WTC11 (cell line): ENCODE results near the gene MOSPD3.

Source experiments
- CTCF ChIP-seq: fragments of 200-600 bp; IDR thresholded peaks from 2 replicates; pipeline ENCODE4 v1.8.0; 2022; ENCODE audit warnings: antibody characterized with exemption
- MAX ChIP-seq: sonication (generic); formaldehyde crosslinking; IDR thresholded peaks from 2 replicates; pipeline ENCODE4 v1.8.0; 2022; ENCODE audit warnings: mild to moderate bottlenecking, missing genetic modification reagents
- SP1 ChIP-seq: sonication (generic); formaldehyde crosslinking; conservative IDR thresholded peaks from 2 replicates; pipeline ENCODE4 v1.8.1; 2022; ENCODE audit warnings: missing genetic modification reagents
- USF2 ChIP-seq: sonication (generic); formaldehyde crosslinking; IDR thresholded peaks from 2 replicates; pipeline ENCODE4 v1.8.1; 2023; ENCODE audit warnings: mild to moderate bottlenecking, missing genetic modification reagents, moderate library complexity
- ZNF512 ChIP-seq: sonication (generic); formaldehyde crosslinking; IDR thresholded peaks from 2 replicates; pipeline ENCODE4 v1.8.1; 2022; ENCODE audit warnings: missing genetic modification reagents, borderline replicate concordance

- TF ChIP-seq ZNF512 (CRISPR knock-in tag) (no peak), CTCF (peak; percentile 48; the same call in 1 of the 2 replicates), MAX (CRISPR knock-in tag) (peak; percentile 75), SP1 (CRISPR knock-in tag) (peak; percentile 26; the same call in 1 of the 2 replicates), USF2 (CRISPR knock-in tag) (peak; percentile 41; the same call in 1 of the 2 replicates)
Measured at GRCh38 chr7:100604028-100604975, 8.0 kb upstream of the MOSPD3 start.
